K562 (cell line): Measurements from ENCODE around the gene TMC4. TPM values are rescaled to one million over a fixed set of nuclear protein-coding genes. Genes with fewer than 3 reads are reported as not detected.

ENCODE experiments used
- COPS2 ChIP-seq: fragments of 450-650 bp; conservative IDR thresholded peaks from 2 replicates; pipeline ENCODE4 v1.6.1; 2016; ENCODE audit warnings: mild to moderate bottlenecking, moderate library complexity
- CREM ChIP-seq: IDR thresholded peaks from 2 replicates; pipeline ENCODE4 v1.6.1; 2014; ENCODE audit warnings: antibody characterized with exemption, low read depth
- CTBP1 ChIP-seq: fragments of 450-650 bp; IDR thresholded peaks from 2 replicates; pipeline ENCODE4 v1.6.1; 2016; ENCODE audit warnings: borderline replicate concordance
- CXXC5 ChIP-seq: fragments of 250-450 bp; sonication (Bioruptor Pico); IDR thresholded peaks from 2 replicates; pipeline ENCODE4 v1.8.0; 2022; ENCODE audit warnings: inconsistent platforms, mild to moderate bottlenecking, moderate library complexity
- ESRRA ChIP-seq: fragments of 450-650 bp; IDR thresholded peaks from 2 replicates; pipeline ENCODE4 v1.6.1; 2014; ENCODE audit warnings: low read depth, mild to moderate bottlenecking, moderate library complexity, borderline replicate concordance
- HMG20B ChIP-seq: fragments of 250-450 bp; sonication (Bioruptor Pico); IDR thresholded peaks from 2 replicates; pipeline ENCODE4 v1.5.0; 2021; ENCODE audit warnings: mild to moderate bottlenecking
- KLF16 ChIP-seq: IDR thresholded peaks from 2 replicates; pipeline ENCODE4 v1.6.1; 2016; ENCODE audit warnings: antibody characterized with exemption
- POU5F1 ChIP-seq: fragments of 150-350 bp; IDR thresholded peaks from 2 replicates; pipeline ENCODE4 v1.6.1; 2014; ENCODE audit warnings: borderline replicate concordance, low read length, low read depth, mild to moderate bottlenecking; ENCODE audit not compliant: partially characterized antibody
- SMARCE1 ChIP-seq: fragments of 450-650 bp; IDR thresholded peaks from 2 replicates; pipeline ENCODE4 v1.7.1; 2016; ENCODE audit warnings: mild to moderate bottlenecking
- TEAD4 ChIP-seq, 2 experiments: sonication (generic) in 1 of 2; formaldehyde crosslinking in 1 of 2; IDR thresholded peaks; 2 replicates each; pipeline versions ENCODE4 v1.6.1 to v1.8.0; 2012 to 2022; ENCODE audit warnings: borderline replicate concordance in 1 of 2, inconsistent platforms in 1 of 2, low read length in 1 of 2, mild to moderate bottlenecking in 1 of 2, missing genetic modification reagents in 1 of 2
- ZBED1 ChIP-seq: IDR thresholded peaks from 2 replicates; pipeline ENCODE4 v1.6.1; 2014
- ZC3H11A ChIP-seq: IDR thresholded peaks from 2 replicates; pipeline ENCODE4 v1.6.1; 2012; ENCODE audit warnings: low read depth, low read length, improper control_type of control experiment
- ZNF24 ChIP-seq: fragments of 450-650 bp; IDR thresholded peaks from 2 replicates; pipeline ENCODE4 v1.6.1; 2016
- ZNF586 ChIP-seq: fragments of 450-650 bp; formaldehyde crosslinking; conservative IDR thresholded peaks from 2 replicates; pipeline ENCODE4 v1.4.0; 2020; ENCODE audit warnings: mild to moderate bottlenecking, moderate library complexity
- ZNF75A ChIP-seq: fragments of 450-650 bp; formaldehyde crosslinking; IDR thresholded peaks from 2 replicates; pipeline ENCODE4 v1.4.0; 2020; ENCODE audit warnings: mild to moderate bottlenecking
- polyA plus RNA-seq, 8 experiments: library from polyadenylated mRNA; depleted of rRNA in 4 of 8; stranded (reverse) in 5 of 8; unstranded in 3 of 8; fragments of >200 nt; fragmentation: Nextera tagmentation in 2 of 8; fragmentation: Illumina TruSeq in 1 of 8; extraction: Ambion mirVana in 2 of 8; extraction: Trizol in 1 of 8; gene quantifications; 2 replicates each; pipeline versions ENCODE4 v1.2.1 to v1.2.3, GENCODE V29; 2011 to 2014; ENCODE audit warnings: inconsistent platforms in 1 of 8, missing spikeins in 1 of 8
- total RNA-seq, 7 experiments: library from RNA; depleted of rRNA in 6 of 7; stranded (reverse); fragments of >200 nt in 6 of 7; fragmentation: Illumina TruSeq in 2 of 7; extraction: Trizol in 2 of 7; gene quantifications; 2 replicates each; pipeline versions ENCODE4 v1.2.1 to v1.2.3, GENCODE V29; 2011 to 2021; ENCODE audit warnings: low replicate concordance in 1 of 7
- TF ChIP-seq, protein P1 (sequence below): fragments of 450-650 bp; IDR thresholded peaks from 2 replicates; pipeline ENCODE4 v1.6.1; 2018; ENCODE audit not compliant: partially characterized antibody
- TF ChIP-seq, protein P2 (sequence below): fragments of 450-650 bp; IDR thresholded peaks from 2 replicates; pipeline ENCODE4 v1.7.0; 2016; ENCODE audit warnings: borderline replicate concordance
- TF ChIP-seq, protein P3 (sequence below), 2 experiments: fragments of 250-450 bp in 1 of 2; fragments of 450-650 bp in 1 of 2; sonication (Bioruptor Pico) in 1 of 2; IDR thresholded peaks; 2 replicates each; pipeline versions ENCODE4 v1.6.1 to v1.8.0; 2016 to 2021; ENCODE audit warnings: mild to moderate bottlenecking in 2 of 2, moderate library complexity in 2 of 2, missing compliant biosample characterization in 1 of 2, missing genetic modification characterization in 1 of 2
- TF ChIP-seq, protein P4 (sequence below): fragments of 450-650 bp; formaldehyde crosslinking; IDR thresholded peaks from 2 replicates; pipeline ENCODE4 v1.4.0; 2022; ENCODE audit warnings: missing genetic modification characterization
- TF ChIP-seq, protein P5 (sequence below): fragments of 450-650 bp; IDR thresholded peaks from 2 replicates; pipeline ENCODE4 v1.6.1; 2017; ENCODE audit warnings: antibody characterized with exemption

TMC4 gene
- total and polyA plus RNA-seq, 9 of the 15 experiments (the other 6 are each of a cell fraction or from before 2014, with no cell fraction given), result 0.12 to 0.79 (median 0.36) TPM; not detected in 2

DNA sequence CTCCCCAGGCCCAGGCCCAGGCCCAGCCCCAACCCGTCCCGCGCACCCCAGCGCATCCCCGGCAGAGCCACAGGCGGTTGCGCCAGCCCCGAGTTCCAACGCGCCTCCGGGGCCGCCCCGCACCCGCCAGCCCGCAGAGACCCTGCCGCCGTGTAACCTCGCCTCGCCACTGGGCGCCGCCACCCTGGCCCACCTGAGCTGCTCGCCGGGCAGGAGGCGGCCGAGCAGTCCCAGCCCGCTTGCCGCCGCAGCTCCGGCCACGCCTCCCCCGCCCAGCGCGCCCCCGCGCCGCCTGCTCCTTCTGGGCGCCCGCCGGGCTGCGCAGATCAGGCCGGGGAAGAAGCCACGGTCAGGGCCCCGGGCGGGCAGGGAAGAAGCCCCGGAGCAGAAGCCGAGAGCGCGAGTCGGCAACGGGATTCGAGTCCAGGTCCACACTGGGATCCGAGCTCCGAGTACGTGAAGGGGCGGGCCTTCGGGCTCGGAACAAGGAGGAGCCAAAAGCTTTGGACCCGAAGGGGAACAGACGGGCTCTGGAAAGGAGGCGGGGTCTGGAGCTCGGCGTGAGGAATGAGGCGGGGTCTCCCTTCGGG lies 16.3 kb upstream of the TMC4 start, which contains the start of gene MBOAT7 (continued):
- TF ChIP-seq, protein P1, sequence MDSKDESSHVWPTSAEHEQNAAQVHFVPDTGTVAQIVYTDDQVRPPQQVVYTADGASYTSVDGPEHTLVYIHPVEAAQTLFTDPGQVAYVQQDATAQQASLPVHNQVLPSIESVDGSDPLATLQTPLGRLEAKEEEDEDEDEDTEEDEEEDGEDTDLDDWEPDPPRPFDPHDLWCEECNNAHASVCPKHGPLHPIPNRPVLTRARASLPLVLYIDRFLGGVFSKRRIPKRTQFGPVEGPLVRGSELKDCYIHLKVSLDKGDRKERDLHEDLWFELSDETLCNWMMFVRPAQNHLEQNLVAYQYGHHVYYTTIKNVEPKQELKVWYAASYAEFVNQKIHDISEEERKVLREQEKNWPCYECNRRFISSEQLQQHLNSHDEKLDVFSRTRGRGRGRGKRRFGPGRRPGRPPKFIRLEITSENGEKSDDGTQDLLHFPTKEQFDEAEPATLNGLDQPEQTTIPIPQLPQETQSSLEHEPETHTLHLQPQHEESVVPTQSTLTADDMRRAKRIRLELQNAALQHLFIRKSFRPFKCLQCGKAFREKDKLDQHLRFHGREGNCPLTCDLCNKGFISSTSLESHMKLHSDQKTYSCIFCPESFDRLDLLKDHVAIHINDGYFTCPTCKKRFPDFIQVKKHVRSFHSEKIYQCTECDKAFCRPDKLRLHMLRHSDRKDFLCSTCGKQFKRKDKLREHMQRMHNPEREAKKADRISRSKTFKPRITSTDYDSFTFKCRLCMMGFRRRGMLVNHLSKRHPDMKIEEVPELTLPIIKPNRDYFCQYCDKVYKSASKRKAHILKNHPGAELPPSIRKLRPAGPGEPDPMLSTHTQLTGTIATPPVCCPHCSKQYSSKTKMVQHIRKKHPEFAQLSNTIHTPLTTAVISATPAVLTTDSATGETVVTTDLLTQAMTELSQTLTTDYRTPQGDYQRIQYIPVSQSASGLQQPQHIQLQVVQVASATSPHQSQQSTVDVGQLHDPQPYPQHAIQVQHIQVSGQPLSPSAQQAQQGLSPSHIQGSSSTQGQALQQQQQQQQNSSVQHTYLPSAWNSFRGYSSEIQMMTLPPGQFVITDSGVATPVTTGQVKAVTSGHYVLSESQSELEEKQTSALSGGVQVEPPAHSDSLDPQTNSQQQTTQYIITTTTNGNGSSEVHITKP, result peak; percentile 69
- no peak for TF ChIP-seq CREM
- TF ChIP-seq ZNF75A (CRISPR knock-in tag), result no peak
- no peak for TF ChIP-seq ZNF586 (CRISPR knock-in tag)
- no peak for TF ChIP-seq KLF16
- TF ChIP-seq, protein P2, sequence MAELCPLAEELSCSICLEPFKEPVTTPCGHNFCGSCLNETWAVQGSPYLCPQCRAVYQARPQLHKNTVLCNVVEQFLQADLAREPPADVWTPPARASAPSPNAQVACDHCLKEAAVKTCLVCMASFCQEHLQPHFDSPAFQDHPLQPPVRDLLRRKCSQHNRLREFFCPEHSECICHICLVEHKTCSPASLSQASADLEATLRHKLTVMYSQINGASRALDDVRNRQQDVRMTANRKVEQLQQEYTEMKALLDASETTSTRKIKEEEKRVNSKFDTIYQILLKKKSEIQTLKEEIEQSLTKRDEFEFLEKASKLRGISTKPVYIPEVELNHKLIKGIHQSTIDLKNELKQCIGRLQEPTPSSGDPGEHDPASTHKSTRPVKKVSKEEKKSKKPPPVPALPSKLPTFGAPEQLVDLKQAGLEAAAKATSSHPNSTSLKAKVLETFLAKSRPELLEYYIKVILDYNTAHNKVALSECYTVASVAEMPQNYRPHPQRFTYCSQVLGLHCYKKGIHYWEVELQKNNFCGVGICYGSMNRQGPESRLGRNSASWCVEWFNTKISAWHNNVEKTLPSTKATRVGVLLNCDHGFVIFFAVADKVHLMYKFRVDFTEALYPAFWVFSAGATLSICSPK, result no peak
- TF ChIP-seq TEAD4 (IDR thresholded peaks at IDR 0.05; ENCODE audit: low read length), result 0 out of 2 replicates have a peak, but pooled peaks have one; percentile 16
- TF ChIP-seq TEAD4 (CRISPR knock-in tag; IDR thresholded peaks at IDR 0.05; ENCODE audit: borderline replicate concordance), result no peak
- TF ChIP-seq COPS2, result no peak
- TF ChIP-seq HMG20B, result no peak
- no peak for TF ChIP-seq SMARCE1
- 0 out of 2 replicates have a peak, but pooled peaks have one; percentile 34 for TF ChIP-seq ZBED1
- peak; percentile 19 for TF ChIP-seq POU5F1
- no peak for TF ChIP-seq ZNF24
- TF ChIP-seq CTBP1, result peak; percentile 95
- TF ChIP-seq ZC3H11A, result no peak
- TF ChIP-seq, protein P3, sequence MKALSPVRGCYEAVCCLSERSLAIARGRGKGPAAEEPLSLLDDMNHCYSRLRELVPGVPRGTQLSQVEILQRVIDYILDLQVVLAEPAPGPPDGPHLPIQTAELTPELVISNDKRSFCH (CRISPR knock-in tag; IDR thresholded peaks at IDR 0.05), result no peak
- TF ChIP-seq, protein P3 (tag; IDR thresholded peaks at IDR 0.05), result 0 out of 2 replicates have a peak, but pooled peaks have one; percentile 43
- peak; percentile 79 for TF ChIP-seq CXXC5 (CRISPR knock-in tag)
- TF ChIP-seq ESRRA, result peak; percentile 31; the same call in 1 of the 2 replicates
- TF ChIP-seq, protein P4, sequence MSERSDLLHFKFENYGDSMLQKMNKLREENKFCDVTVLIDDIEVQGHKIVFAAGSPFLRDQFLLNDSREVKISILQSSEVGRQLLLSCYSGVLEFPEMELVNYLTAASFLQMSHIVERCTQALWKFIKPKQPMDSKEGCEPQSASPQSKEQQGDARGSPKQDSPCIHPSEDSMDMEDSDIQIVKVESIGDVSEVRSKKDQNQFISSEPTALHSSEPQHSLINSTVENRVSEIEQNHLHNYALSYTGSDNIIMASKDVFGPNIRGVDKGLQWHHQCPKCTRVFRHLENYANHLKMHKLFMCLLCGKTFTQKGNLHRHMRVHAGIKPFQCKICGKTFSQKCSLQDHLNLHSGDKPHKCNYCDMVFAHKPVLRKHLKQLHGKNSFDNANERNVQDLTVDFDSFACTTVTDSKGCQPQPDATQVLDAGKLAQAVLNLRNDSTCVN (CRISPR knock-in tag), result no peak
- TF ChIP-seq, protein P5, sequence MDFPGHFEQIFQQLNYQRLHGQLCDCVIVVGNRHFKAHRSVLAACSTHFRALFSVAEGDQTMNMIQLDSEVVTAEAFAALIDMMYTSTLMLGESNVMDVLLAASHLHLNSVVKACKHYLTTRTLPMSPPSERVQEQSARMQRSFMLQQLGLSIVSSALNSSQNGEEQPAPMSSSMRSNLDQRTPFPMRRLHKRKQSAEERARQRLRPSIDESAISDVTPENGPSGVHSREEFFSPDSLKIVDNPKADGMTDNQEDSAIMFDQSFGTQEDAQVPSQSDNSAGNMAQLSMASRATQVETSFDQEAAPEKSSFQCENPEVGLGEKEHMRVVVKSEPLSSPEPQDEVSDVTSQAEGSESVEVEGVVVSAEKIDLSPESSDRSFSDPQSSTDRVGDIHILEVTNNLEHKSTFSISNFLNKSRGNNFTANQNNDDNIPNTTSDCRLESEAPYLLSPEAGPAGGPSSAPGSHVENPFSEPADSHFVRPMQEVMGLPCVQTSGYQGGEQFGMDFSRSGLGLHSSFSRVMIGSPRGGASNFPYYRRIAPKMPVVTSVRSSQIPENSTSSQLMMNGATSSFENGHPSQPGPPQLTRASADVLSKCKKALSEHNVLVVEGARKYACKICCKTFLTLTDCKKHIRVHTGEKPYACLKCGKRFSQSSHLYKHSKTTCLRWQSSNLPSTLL, result peak; percentile 96
